ENCODE data around the gene CCBE1. TPM values are rescaled to one million over a fixed set of nuclear protein-coding genes. Genes with fewer than 3 reads are reported as not detected.

The CCBE1 gene
- total RNA-seq, 4 donors from 2014 or later = 1.3 to 30.2 (median 8.0) TPM

DNA sequence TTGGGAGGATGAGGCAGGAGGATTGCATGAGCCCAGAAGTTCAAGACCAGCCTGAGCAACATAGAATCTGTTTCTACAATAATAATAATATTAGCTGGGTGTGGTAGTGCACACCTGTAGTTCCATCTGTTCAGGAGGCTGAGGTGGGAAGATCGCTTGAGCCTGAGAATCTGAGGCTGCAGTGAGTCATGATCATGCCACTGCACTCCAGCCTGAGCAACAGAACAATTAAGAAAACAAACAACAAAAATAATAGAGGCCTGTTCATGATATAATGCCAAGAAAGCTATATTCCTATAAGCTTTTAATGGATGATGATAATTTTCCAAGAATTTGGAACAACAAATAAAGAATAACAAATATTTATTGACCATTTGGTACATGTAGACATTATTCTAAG is 6.9 kb upstream of the CCBE1 start:
- DNase-seq (ENCODE audit: low spot score) (no peak), ATAC-seq (ENCODE audit: low FRiP score) (no peak)
- TF ChIP-seq, protein P1, sequence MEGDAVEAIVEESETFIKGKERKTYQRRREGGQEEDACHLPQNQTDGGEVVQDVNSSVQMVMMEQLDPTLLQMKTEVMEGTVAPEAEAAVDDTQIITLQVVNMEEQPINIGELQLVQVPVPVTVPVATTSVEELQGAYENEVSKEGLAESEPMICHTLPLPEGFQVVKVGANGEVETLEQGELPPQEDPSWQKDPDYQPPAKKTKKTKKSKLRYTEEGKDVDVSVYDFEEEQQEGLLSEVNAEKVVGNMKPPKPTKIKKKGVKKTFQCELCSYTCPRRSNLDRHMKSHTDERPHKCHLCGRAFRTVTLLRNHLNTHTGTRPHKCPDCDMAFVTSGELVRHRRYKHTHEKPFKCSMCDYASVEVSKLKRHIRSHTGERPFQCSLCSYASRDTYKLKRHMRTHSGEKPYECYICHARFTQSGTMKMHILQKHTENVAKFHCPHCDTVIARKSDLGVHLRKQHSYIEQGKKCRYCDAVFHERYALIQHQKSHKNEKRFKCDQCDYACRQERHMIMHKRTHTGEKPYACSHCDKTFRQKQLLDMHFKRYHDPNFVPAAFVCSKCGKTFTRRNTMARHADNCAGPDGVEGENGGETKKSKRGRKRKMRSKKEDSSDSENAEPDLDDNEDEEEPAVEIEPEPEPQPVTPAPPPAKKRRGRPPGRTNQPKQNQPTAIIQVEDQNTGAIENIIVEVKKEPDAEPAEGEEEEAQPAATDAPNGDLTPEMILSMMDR (IDR thresholded peaks at IDR 0.05) = no peak

DNA sequence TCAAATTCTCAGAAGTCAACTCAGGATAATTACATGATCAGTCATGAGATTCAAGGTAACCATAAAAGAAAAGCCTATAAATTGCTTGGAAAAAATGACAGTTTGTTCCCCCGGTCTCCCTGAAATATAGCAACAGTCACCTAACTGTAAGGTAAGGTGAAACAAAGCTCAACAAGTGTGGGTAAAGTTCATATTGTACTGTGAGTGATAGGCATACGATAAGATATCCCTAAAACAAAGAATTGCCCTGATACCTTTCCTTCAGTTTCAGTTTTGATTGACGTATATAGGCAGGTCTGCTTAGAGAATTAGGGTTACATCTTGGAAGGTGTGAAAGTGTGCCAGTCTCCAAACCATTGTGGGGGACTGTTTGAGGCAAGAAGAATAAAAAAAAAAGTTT is 4.0 kb upstream of the CCBE1 start:
- no peak for DNase-seq (ENCODE audit: low spot score)
- ATAC-seq (ENCODE audit: low FRiP score) = no peak
- TF ChIP-seq, protein P1 (IDR thresholded peaks at IDR 0.05) = no peak

DNA sequence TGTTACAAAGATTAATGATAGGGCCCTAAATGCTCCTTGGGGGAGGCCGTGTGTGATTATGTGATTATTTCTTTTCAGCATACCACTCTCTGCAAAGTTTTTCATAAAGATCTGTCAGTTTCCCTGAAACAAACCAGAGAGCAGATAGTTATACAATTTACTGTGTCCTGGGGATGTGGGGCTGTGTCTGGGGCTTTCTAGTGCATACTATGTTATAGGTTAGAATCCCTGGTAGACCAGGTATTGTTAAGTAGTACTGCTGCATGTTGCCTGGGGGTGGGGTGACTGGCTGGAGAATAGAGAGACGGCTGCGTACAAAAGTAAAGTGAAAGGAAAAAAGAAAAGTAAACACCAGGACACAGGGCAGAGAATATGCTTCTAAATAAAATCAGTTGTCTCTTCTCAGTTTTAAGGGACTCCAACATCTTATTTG is 3.3 kb upstream of the CCBE1 start:
- ATAC-seq (ENCODE audit: low FRiP score) (no peak), DNase-seq (ENCODE audit: low spot score) (no peak)
- TF ChIP-seq, protein P1 (IDR thresholded peaks at IDR 0.05) = no peak

DNA sequence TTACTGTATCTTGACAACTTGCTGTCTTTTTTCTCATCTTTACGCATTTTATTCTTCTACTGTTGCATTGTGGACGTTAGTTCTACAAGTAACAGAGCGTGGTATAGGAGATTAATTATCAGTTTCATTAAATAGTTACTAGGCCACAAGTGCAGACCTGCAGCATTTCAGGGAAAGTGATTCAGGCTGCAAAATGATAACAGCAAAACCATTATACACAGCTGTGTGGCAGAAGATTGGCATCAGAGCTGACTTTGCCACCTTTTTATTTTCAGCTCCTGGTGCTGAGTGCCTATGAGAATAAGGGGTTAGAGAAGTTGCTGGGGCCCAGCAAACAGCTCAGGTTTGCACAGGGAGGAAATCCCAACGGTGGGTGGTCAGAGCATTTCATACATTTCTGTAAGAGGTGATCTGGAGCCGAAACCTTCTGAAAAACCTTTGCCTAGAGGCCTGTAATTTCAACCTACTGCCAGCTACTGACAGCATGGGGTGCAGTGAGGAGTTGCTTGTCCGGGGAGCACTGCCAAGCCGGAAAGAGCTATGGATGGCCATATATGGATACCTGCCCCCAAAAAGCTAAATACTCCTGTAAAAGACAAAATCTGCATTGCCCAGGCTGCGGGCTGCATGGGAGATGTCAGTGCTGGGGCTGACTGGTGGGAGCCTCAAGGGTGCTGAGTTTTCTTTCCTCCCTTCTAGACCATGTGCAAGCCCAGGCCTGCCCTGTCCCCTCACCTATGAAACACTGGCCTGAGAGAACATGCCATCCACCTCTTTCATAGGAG is 2.7 kb upstream of the CCBE1 start:
- no peak for ATAC-seq (ENCODE audit: low FRiP score)
- no peak for DNase-seq (ENCODE audit: low spot score)
- TF ChIP-seq, protein P1 (IDR thresholded peaks at IDR 0.05) = no peak

DNA sequence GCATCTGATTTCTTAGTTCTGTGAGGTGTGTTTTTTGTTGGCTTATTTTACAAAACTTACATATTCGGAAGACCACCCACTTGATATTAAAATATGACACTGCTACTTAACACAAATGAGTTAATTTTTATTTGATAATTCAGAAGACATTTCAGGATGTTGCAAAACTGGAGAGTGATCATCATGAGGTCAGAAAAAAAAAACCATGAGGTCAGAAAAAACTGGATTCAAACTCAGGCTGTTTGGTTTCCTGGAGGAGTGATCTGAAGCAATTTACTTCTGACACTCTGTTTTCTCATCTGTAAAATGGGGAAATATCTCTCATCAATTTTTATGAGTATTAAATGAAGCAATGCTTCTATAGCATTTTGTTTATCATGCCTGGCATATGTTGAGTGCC is 1.8 kb upstream of the CCBE1 start:
- DNase-seq (ENCODE audit: low spot score) (no peak), ATAC-seq (ENCODE audit: low FRiP score) (no peak)
- TF ChIP-seq, protein P1 (IDR thresholded peaks at IDR 0.05) = no peak

DNA sequence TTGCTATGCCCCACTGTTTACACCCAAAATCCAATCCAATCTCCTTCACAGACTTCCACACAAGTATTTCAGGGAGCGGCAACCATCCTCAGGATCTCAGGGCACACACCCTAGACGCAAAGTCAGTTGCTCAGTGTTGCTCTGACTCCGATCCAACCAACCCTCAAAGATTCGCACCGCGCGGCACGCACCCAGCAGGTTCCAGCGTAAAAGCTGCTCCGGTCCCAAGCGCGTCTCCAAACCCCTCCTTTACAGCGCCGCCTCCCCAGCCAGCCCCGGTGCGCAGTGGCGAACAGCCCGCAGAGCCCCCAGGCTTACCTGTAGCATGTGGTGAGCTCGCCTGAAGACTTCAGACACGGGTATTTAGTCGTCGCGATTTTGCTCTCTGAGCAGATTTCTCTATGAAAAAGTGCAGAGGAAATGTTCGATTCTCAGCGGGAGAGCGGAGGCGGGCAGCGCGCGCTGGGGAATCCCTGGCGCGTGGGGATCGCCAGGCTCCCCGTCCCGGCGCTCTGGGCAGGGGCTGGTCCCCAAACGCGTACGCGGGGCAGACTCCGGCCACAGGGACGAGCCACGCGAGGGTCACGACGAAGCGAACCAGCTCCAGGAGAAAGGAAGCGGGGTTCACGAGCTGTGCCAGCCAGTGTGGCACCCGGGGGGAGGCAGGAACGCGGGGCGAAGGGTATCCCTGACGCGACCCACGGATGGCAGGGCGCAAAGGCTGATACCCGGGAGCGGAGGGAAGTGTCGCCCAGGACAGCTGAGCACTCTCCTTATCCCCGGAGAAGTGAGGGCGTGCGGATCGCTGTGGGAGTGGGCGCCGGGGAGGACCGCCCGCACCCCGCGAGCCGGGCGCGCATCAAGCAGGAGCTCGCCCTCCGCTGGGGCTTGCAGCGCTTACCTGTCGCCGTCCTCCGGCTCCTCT is 650 bp downstream of the CCBE1 start:
- ATAC-seq (ENCODE audit: low FRiP score) = peak; percentile 59
- no peak for DNase-seq (ENCODE audit: low spot score)
- TF ChIP-seq, protein P1 (IDR thresholded peaks at IDR 0.05) = no peak

Data from omental fat pad (tissue), 4 donors.